Activated CD4-positive, CD25-positive, alpha-beta regulatory T cell (primary cell): Measurements from ENCODE around the gene ATXN2.
"Not testable (repeated sequence)": the region's sequence is repeated elsewhere in the genome, so short reads cannot be mapped to it uniquely, and the experiment has no call there.

ENCODE experiments used
- DNase-seq, 4 experiments: peaks; one replicate each; lab custom pipeline; 2025; lab: John Stamatoyannopoulos, UW

ATXN2 gene, protein sequence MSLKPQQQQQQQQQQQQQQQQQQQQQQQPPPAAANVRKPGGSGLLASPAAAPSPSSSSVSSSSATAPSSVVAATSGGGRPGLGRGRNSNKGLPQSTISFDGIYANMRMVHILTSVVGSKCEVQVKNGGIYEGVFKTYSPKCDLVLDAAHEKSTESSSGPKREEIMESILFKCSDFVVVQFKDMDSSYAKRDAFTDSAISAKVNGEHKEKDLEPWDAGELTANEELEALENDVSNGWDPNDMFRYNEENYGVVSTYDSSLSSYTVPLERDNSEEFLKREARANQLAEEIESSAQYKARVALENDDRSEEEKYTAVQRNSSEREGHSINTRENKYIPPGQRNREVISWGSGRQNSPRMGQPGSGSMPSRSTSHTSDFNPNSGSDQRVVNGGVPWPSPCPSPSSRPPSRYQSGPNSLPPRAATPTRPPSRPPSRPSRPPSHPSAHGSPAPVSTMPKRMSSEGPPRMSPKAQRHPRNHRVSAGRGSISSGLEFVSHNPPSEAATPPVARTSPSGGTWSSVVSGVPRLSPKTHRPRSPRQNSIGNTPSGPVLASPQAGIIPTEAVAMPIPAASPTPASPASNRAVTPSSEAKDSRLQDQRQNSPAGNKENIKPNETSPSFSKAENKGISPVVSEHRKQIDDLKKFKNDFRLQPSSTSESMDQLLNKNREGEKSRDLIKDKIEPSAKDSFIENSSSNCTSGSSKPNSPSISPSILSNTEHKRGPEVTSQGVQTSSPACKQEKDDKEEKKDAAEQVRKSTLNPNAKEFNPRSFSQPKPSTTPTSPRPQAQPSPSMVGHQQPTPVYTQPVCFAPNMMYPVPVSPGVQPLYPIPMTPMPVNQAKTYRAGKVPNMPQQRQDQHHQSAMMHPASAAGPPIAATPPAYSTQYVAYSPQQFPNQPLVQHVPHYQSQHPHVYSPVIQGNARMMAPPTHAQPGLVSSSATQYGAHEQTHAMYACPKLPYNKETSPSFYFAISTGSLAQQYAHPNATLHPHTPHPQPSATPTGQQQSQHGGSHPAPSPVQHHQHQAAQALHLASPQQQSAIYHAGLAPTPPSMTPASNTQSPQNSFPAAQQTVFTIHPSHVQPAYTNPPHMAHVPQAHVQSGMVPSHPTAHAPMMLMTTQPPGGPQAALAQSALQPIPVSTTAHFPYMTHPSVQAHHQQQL

GRCh38 chr12:111598637-111599452 lies at the start of gene ATXN2:
TSS of gene ATXN2 (minus strand) at chr12:111599315. CDS start at chr12:111599034, 281 bp downstream.
- DNase-seq, result peak; percentile 60 to 65 (median 62)

GRCh38 chr12:111645433-111645832 lies 46.3 kb upstream of the ATXN2 start:
- DNase-seq, result no peak

DNA sequence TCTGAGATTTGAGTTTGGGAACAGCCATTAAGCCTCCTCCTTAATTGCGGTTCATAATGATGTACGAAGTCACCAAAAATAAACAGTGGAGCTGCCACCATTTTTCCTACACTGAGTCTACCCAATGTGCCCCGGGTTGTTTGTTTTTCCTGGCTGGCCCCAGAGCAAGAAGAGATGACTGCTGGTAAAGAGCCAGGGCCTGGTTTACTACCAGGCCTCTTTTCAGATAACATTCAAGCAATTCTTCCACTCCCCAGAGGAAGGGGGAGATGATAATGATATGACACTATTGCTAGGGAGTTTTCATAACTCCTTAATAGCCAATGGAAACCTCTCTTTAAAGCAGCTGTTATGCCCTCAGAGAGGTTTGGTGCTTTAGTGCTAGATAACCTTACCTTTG lies 44.3 kb upstream of the ATXN2 start:
- no peak for DNase-seq

- no peak for DNase-seq
Observed at GRCh38 chr12:111642681-111643426, 43.7 kb upstream of the ATXN2 start.

DNA sequence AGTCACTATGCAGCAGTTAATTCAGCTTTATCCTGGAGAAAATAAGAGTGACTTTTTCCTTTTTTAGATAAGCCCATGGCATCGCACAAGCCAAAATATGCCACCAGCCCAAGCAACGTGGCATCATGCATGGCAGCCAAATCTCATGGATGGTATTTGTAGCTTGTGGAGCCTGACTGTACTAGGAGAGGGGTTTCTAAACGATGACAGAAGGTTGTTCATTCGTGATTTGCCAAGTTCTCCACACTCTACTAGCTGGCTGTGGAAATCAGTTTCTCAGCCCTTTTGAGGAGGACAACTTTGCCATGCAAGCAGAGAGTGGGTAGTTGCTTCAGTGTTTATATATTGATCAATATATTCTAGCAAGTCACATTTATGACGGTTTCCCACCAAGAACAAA lies 41.4 kb upstream of the ATXN2 start:
- no peak for DNase-seq

GRCh38 chr12:111638556-111638955 lies 39.4 kb upstream of the ATXN2 start:
- no peak for DNase-seq

DNA sequence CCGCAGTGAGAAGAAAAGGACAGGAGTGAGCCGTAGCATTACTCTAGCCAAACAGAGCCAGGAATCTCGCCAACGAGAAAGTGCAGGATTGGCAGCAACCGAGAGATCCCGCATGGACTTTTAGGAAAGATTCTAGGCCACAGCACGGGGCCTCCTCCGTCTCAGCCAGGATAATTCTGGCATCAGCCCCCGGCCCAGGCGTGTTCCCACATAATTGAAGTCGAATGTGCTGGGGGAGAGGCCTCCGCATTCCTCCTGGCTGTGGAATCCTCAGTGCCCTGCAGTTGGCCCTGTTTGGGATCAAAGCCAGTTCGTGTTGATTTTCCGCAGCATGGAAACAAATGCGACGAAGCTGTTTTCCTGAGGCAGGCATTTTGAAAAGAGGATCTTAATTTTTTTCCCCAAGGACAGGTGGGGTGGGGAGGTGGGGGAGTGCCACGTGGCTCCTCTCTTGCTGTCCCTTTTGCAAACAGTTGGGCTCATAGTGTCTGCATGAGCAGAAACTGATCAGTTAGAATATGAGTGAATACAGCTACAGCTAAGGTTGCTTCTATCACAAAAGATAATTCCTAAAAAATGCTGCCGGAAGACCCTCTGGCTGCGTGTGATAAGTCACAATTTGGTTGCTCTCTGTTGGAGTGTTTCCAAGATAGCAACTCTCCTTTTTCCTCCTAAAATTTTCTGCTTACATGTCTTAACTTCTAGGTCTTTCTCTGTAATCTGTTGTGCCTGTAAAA lies 37.3 kb upstream of the ATXN2 start:
- no peak for DNase-seq

DNA sequence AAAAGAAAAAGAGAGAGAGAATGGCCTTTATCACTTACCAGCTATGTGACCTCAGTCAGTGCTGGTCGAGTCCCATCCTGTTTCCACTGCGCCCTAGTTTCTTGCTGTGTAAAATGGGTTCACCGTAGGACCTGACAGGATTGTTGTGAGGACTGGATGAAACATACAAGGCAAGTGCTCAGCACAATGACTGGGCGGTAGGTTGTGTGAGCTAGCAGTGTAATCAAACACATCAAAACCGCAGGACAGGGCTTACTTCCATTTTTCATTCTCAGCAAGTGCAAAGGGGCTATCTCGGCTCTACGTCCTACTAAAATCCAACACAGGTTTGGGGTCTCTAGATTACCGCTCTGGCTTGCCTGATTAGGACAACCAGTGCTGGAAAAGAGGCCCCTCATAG lies 36.4 kb upstream of the ATXN2 start:
- DNase-seq, result no peak

- no peak for DNase-seq
Observed at GRCh38 chr12:111628505-111629260, 29.6 kb upstream of the ATXN2 start.

GRCh38 chr12:111626230-111626629 lies 27.1 kb upstream of the ATXN2 start:
- no peak for DNase-seq

DNA sequence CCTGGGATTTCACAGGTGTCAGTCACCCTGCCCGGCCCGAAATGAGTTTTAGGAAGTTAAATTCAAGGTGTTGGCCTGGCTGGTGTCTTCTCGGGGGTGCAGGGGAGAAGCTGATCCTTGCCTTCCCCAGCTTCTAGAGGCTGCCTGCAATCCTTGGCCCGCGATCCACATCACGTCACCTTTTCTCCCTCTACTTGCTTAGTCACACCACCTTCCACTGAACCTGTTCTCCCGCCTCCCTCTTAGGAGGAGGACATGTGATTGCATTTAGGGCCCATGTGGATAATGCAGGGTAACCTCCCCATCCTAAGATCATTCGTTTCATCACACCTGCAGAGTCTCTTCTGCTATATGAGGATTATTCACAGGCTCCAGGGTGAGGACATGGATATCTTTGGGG lies 25.4 kb upstream of the ATXN2 start:
- no peak for DNase-seq

DNA sequence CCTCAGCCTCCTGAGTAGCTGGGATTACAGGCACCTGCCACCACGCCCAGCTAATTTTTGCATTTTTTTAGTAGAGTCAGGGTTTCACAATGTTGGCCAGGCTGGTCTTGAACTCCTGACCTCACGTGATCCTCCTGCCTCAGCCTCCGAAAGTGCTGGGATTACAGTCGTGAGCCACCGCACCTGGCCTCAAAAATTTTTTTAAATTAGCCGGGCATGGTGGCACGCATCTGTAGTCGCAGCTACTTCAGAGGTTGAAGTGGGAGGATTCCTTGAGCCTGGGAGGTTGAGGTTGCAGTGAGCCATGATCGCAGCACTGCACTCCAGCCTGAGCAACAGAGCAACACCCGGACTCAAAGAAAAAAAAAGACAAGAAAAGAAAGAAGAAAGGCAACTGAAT lies 18.7 kb upstream of the ATXN2 start:
- DNase-seq, result not testable (repeated sequence)

GRCh38 chr12:111616177-111616623 lies 17.1 kb upstream of the ATXN2 start:
- DNase-seq, result no peak

DNA sequence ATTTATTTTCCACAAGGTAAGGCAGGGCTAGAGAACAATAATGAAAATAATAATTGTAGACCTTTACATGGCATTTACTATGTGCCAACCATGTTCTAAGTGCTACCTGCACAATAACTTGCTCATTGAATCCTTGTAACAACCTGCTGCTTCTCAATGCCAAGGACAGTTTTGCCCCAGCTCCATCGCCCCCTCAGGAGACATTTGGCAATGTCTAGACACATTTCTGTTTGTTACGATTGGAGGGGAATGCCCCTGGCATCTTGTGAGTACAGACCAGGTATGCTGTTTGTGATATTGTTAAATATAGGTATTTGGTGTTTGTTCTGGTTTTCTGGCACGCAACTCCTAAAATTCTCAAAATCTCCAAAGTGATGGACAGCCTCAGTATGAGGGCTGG lies 8.1 kb upstream of the ATXN2 start:
- DNase-seq, result no peak

DNA sequence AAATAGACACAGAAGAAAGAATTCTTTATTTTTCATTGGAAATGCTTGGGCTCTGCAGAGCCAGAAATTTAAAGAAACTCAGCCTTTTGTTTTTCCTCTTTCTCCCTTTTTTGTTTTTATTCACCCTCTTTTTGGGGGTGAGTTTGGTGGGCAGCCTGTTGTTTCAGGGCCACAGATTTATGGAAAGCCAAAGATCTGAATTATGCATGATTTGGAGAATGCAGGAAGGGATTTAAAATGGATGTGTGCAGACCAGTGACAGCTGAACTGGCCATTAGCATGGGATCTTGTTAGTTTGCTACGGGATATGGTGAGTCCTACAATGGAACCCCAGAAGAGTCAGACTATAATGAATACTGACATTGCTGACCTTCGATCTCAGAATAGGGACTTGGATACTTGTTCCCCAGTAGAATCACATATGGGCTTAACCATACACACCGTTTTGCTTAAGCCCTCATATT lies 7.7 kb upstream of the ATXN2 start:
- no peak for DNase-seq

GRCh38 chr12:111605911-111606766 lies 7.0 kb upstream of the ATXN2 start:
- DNase-seq, result no peak

GRCh38 chr12:111602857-111603256 lies 3.7 kb upstream of the ATXN2 start:
- DNase-seq, result not testable (repeated sequence)

- DNase-seq, result no peak
Observed at GRCh38 chr12:111602348-111602747, 3.2 kb upstream of the ATXN2 start.
